Endothelial cell (in vitro differentiated cells): ENCODE data around the gene NRCAM. TPM values are rescaled to one million over a fixed set of nuclear protein-coding genes. Genes with fewer than 3 reads are reported as not detected.

ENCODE experiments used
- DNase-seq: peaks from one replicate; pipeline ENCODE4 v3.0.0; 2021; ENCODE audit warnings: low spot score
- H3K27ac Mint-ChIP-seq: one replicate; pipeline ENCODE4 v1.8.0; 2021; ENCODE audit warnings: mixed read lengths, inconsistent platforms; ENCODE audit not compliant: unreplicated experiment
- H3K27me3 Mint-ChIP-seq: one replicate; pipeline ENCODE4 v1.8.0; 2021; ENCODE audit warnings: mild to moderate bottlenecking, moderate library complexity, mixed read lengths, inconsistent platforms; ENCODE audit not compliant: unreplicated experiment
- H3K36me3 Mint-ChIP-seq: one replicate; pipeline ENCODE4 v1.8.0; 2021; ENCODE audit warnings: mild to moderate bottlenecking, low read depth, mixed read lengths, inconsistent platforms; ENCODE audit not compliant: unreplicated experiment
- H3K4me1 Mint-ChIP-seq: one replicate; pipeline ENCODE4 v1.8.0; 2021; ENCODE audit warnings: mild to moderate bottlenecking, mixed read lengths, inconsistent platforms; ENCODE audit not compliant: unreplicated experiment
- H3K4me3 Mint-ChIP-seq: one replicate; pipeline ENCODE4 v1.8.0; 2021; ENCODE audit warnings: mild to moderate bottlenecking, mixed read lengths, inconsistent platforms; ENCODE audit not compliant: unreplicated experiment
- H3K9me3 Mint-ChIP-seq: one replicate; pipeline ENCODE4 v1.8.0; 2021; ENCODE audit warnings: mixed read lengths, inconsistent platforms; ENCODE audit not compliant: unreplicated experiment
- total RNA-seq: library from RNA; stranded (reverse); fragmentation: NEBNext Ultra II Directional; extraction: Animal tissue kit (Norgen Biotek cat#: 25700); gene quantifications from one replicate; pipeline ENCODE4 v1.2.1, GENCODE V29; 2021; ENCODE audit not compliant: unreplicated experiment
- TF ChIP-seq, protein P1 (sequence below): fragments of 200-600 bp; sonication (generic); IDR thresholded peaks from one replicate; pipeline ENCODE4 v1.5.0; 2021; ENCODE audit warnings: antibody characterized with exemption; ENCODE audit not compliant: unreplicated experiment

NRCAM gene
- total RNA-seq, 1 donor from 2014 or later = 2.2 TPM

DNA sequence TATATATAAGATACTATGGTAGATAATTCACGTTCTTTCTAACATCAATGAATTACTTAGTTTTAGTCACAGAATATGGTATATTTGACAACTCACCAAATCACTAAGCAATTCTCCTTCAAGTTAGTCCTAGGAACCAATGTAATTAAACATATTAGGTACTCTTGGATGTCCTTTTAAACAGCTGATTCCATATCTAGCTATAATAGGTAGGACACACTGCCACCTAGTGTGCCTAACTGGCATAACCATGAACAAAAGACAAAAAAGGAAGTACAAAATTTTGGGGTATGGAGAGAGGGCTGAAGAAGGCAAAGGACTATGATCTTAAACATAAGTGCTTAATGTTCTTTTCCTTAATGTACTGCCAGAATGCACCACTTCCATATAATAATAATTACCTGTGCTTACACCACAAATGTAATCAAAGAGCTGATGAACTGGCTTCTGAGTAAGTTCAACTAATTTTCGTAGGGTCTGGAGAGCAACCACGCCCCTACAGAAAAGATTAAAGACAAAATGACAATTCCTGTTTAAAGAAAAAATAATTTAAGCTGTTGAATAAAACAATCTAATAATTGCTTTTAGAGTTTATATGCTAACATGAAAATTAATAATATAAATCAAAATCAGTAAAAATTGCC, 41.0 kb upstream of the NRCAM start:
- H3K4me3 Mint-ChIP-seq = no peak overlapping the region
- peak; percentile 51 for DNase-seq

DNA sequence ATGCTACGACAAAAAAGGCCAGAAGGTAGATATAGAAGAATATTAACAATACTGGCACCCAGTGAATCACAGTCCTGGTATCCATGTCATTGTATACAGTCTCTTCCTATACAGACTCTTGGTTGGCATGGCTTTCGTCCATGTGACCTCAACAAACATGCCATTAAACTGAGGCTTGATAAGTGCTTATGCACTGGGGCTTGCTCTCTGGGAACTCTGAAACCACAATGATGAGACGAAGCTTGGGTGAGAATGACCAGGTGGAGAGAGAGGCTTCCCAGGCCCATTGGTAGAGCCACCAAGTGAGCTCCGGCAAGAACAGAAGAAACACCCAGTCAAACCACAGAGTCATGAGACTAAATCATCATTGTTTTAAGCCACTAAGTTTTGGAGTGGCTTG, 36.5 kb upstream of the NRCAM start:
- Mint-ChIP-seq H3K4me3 (no peak overlapping the region), H3K27me3 (no peaks in the 10 kb centered on the region), H3K36me3 (no peaks in the 10 kb centered on the region), H3K9me3 (no peaks in the 10 kb centered on the region), H3K27ac (no peak overlapping the region), H3K4me1 (peaks cover 10% of the 10 kb centered on the region)
- no peak for DNase-seq
- TF ChIP-seq, protein P1, sequence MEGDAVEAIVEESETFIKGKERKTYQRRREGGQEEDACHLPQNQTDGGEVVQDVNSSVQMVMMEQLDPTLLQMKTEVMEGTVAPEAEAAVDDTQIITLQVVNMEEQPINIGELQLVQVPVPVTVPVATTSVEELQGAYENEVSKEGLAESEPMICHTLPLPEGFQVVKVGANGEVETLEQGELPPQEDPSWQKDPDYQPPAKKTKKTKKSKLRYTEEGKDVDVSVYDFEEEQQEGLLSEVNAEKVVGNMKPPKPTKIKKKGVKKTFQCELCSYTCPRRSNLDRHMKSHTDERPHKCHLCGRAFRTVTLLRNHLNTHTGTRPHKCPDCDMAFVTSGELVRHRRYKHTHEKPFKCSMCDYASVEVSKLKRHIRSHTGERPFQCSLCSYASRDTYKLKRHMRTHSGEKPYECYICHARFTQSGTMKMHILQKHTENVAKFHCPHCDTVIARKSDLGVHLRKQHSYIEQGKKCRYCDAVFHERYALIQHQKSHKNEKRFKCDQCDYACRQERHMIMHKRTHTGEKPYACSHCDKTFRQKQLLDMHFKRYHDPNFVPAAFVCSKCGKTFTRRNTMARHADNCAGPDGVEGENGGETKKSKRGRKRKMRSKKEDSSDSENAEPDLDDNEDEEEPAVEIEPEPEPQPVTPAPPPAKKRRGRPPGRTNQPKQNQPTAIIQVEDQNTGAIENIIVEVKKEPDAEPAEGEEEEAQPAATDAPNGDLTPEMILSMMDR = no peak

More for the DNA sequence above, 41.0 kb upstream of the NRCAM start:
- peak overlapping the region; percentile 37 for H3K27ac Mint-ChIP-seq
- no peaks in the 10 kb centered on the region for H3K36me3 Mint-ChIP-seq
- H3K27me3 Mint-ChIP-seq = no peaks in the 10 kb centered on the region
- no peaks in the 10 kb centered on the region for H3K9me3 Mint-ChIP-seq
- no peaks in the 10 kb centered on the region for H3K4me1 Mint-ChIP-seq
- TF ChIP-seq, protein P1 = peak; percentile 91

DNA sequence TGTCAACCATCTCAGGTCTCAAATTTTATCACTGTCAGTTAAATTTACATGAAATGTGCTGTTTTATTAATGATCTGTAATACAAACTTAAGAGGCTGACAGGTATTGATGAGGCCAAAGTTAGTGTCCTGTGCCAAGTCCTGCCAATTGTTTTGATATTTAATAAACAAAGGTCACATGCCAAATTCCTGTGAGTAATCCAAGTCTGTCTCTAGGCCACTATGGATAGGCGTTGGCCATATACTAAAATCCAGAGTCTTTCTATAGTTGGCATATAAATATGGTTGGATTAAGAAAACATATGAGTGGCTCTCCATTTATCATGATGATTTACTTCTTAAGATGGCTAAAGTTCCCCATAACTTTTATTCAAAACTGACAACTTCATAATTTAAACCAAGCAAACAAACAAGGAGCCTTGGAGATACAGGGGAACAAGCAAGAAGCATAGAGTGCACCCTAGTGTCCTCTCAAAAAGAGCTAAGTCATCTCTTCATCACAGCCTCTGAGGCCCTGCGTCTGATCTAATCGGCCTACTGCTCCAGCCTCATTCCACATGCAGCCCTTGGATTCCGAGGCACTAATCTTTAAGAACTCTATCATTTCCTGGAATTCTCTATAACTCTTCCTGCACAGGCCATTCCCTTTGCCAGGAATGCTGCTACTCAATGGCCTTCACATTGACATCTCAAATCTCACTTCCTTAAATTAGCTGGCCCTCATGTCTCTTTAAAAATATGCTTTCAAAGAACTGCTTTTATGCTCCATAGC, 32.7 kb upstream of the NRCAM start:
- TF ChIP-seq, protein P1 = no peak
- no peaks in the 10 kb centered on the region for H3K36me3 Mint-ChIP-seq
- H3K4me1 Mint-ChIP-seq = peaks cover 10% of the 10 kb centered on the region
- H3K27ac Mint-ChIP-seq = no peak overlapping the region
- H3K27me3 Mint-ChIP-seq = no peaks in the 10 kb centered on the region
- no peak overlapping the region for H3K4me3 Mint-ChIP-seq
- DNase-seq = no peak
- H3K9me3 Mint-ChIP-seq = no peaks in the 10 kb centered on the region

DNA sequence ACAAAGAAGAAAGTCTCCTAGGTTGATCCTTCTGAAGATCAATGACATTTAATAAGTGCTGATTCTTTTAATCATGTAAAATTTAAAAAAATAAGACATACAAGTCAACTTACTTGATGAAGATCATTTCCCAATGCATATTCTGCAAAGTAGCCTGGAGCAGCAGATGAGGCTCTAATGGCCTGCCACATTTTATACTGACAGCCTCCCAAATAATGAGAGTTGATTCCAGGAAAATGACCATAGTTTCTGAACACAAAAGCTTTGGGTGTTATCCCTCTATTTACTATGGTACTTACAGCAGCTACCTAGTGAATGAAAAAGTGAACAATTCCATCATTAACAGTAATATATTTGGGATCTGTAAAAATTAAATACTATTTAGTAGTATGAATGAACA, 31.4 kb upstream of the NRCAM start:
- Mint-ChIP-seq H3K36me3 (no peaks in the 10 kb centered on the region), H3K4me3 (no peak overlapping the region), H3K9me3 (no peaks in the 10 kb centered on the region), H3K4me1 (peaks cover 10% of the 10 kb centered on the region), H3K27ac (no peak overlapping the region), H3K27me3 (no peaks in the 10 kb centered on the region)
- TF ChIP-seq, protein P1 = no peak
- DNase-seq = no peak

DNA sequence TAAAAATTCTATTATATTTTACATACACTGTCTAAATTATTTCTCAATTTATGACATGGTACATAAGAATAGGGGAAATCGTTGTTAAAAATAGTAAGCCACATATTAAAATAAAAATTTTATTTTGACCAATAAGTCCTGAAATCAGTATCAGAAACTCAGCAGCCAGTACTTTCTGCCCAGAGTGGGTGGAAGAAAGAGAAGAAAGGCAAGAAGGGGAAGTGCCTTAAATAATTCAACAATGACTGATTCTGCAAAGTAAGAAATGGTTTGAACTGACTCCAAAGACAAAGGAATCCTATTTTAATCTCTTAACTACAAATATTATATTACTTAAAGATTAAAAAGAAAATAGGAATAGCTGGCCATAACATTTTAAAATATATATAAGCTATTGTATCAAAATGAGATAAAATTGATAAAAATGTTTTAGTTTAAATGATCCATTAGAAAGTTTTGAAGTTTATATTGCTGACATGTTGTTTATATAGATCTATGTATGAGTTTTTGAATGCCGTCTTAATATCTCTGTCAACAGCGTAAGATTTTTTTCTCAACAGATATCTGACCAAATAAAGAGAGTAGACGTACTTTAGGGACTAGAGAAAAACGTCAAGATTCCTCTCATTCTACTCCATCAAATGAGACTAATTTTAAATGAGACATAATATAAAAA, 30.2 kb upstream of the NRCAM start:
- TF ChIP-seq, protein P1 = no peak
- H3K27me3 Mint-ChIP-seq = no peaks in the 10 kb centered on the region
- no peaks in the 10 kb centered on the region for H3K9me3 Mint-ChIP-seq
- no peaks in the 10 kb centered on the region for H3K36me3 Mint-ChIP-seq
- no peak overlapping the region for H3K27ac Mint-ChIP-seq
- H3K4me1 Mint-ChIP-seq = peaks cover 10% of the 10 kb centered on the region
- no peak overlapping the region for H3K4me3 Mint-ChIP-seq
- DNase-seq = no peak
